Right ventricle myocardium inferior (tissue), 1 donor: ENCODE results near the gene ITPK1. TPM values are rescaled to one million over a fixed set of nuclear protein-coding genes. Genes with fewer than 3 reads are reported as not detected.

ENCODE experiments used
- ATAC-seq: fragments of 200-7000 bp; cut with Tn5 transposase; one replicate; pipeline ENCODE4 v1.9.1; 2020; ENCODE audit warnings: mild to moderate bottlenecking, moderate library complexity
- DNase-seq: peaks from one replicate; pipeline ENCODE4 v3.0.0; 2021; ENCODE audit errors: missing footprints
- intact Hi-C: fragments of 100-400 bp; cut with DNase I; formaldehyde crosslinking; loops from one replicate; pipeline ENCODE4 v1.11.0; 2022
- total RNA-seq: library from RNA; stranded (reverse); fragmentation: NEBNext Ultra II Directional; extraction: Animal tissue kit (Norgen Biotek cat#: 25700); gene quantifications from one replicate; pipeline ENCODE4 v1.2.1, GENCODE V29; 2021
- donor health status: DM: no; HTN: yes; CAD: no; lungs with severe emphysema.

ITPK1 gene
- total RNA-seq, 1 donor from 2014 or later = 123 TPM

- DNase-seq (no peak), ATAC-seq (peak; percentile 61)
- intact Hi-C loops = no loop called here
These were observed 87.7 kb downstream of the ITPK1 start for GRCh38 chr14:93027810-93028723.

DNA sequence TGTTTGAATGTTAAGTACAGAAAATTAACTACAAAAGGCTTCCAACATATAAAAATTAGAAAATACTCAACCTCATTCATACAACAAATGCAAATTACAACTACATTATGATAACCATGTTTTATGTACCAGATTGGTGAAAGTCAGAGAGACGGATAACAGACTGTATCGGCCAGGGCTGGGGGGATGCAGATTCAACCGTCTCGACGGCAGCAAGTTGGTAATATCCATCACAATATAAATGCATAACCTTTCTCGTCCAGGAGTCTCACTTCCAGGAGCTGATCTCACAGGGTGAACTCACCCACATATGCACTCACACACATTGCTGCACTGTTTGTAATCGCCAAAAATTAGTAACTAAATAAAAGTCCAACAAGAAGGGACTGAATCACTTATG, 89.4 kb downstream of the ITPK1 start:
- intact Hi-C loops = no loop called here
- ATAC-seq = no peak
- DNase-seq = no peak

- DNase-seq (peak; percentile 52), ATAC-seq (no peak)
- intact Hi-C loops = no loop called here
These were observed 90.7 kb downstream of the ITPK1 start for GRCh38 chr14:93025055-93025454.

GRCh38 chr14:93024493-93024892, 91.2 kb downstream of the ITPK1 start:
- intact Hi-C loops = no loop called here
- ATAC-seq = no peak
- no peak for DNase-seq

GRCh38 chr14:93023802-93024434, 91.8 kb downstream of the ITPK1 start:
- DNase-seq = no peak
- intact Hi-C loops = no loop called here
- ATAC-seq = no peak

GRCh38 chr14:93023039-93023438, 92.7 kb downstream of the ITPK1 start:
- no peak for DNase-seq
- ATAC-seq = no peak
- intact Hi-C loops = no loop called here

DNA sequence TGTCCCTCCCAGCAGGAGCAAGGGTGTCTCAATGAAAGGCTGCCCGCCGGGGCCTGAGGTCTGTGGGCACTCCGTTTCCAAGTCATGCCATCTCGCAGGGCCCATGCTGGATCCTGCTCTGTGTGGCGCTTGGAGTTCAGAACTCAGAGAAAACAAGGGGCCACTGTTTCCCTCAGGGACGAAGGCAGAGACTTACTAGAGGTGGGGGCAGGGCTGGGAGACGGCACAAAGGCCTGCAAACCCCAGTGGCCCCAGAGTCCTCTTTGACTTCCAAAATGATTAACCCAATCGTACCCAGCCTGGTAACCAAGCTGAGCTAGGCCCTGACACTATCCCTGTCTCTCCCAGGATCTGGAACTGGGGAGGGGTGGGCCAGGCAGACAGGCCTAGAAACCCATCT, 95.8 kb downstream of the ITPK1 start:
- intact Hi-C loops = no loop called here
- peak; percentile 65 for DNase-seq
- no peak for ATAC-seq

DNA sequence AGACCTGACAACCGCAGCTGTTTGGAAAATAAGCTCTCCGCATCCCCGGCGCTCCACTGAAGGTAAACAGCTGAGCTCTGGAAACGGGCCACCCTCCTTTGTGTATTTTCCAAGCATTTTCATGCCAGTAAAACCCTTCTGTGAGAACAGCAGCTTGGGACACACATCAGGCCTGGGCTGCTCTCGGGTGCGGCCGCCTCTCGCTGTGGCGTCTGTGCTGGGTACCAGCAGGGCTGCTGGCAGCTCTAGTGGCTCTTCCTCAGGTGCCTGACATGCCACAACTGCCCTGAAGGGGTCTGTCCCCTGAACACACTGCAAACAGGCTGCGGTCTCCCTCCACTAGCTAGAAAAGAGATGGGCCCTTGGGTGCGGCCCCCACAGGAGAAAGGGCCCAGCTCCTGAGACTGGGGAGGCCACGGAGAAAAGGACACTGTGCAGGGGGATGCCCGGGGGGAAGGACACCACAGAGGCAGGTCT, 96.3 kb downstream of the ITPK1 start:
- ATAC-seq (no peak), DNase-seq (peak; percentile 28)
- intact Hi-C loops = no loop called here

GRCh38 chr14:93018366-93018765, 97.4 kb downstream of the ITPK1 start:
- DNase-seq (no peak), ATAC-seq (no peak)
- intact Hi-C loops = no loop called here

DNA sequence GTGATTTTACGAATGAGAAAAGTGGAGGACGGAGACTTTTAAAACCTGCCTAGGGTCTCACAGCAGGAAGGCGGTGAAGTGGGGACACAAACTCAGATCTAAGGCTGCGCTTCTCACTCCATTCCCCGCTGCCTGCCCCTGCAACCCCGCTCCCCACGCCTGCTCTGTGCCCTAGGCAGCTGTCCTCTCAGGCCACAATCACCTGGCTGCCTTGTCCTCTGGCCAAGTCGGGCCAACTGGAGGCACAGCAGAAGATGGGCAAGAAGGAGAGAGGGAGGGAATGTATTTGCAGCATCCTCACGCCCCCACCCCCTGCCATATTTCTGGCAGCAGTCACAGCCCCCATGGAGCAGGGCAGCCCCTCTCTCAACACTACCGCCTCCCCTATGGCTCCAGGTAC, 97.8 kb downstream of the ITPK1 start:
- ATAC-seq (no peak), DNase-seq (no peak)
- intact Hi-C loops = no loop called here

DNA sequence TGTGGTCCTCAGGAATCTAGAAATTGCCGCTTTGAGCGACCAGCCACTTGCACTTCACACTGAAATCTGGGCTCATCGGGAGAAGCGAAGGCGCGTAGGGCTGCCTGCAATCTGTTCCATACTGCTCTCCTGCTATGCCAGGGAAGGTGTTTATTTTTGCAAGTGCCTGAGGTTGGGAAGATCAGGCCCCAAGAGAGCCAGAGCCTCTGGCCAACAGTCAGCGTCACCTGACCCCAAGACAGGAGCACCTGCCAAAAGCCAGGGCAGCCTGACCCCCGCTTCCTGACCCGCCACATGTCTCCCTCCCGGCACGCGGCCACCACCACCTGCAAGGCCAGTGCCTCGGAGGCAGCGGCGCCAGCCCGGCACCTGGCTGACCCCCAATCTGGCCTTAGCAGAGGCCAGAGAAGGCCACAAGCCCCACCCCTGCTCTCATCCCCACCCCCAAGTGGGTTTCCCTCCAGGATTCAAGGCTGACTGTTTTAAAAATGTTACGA, 98.4 kb downstream of the ITPK1 start:
- ATAC-seq (peak; percentile 42), DNase-seq (no peak)
- intact Hi-C loops = no loop called here

DNA sequence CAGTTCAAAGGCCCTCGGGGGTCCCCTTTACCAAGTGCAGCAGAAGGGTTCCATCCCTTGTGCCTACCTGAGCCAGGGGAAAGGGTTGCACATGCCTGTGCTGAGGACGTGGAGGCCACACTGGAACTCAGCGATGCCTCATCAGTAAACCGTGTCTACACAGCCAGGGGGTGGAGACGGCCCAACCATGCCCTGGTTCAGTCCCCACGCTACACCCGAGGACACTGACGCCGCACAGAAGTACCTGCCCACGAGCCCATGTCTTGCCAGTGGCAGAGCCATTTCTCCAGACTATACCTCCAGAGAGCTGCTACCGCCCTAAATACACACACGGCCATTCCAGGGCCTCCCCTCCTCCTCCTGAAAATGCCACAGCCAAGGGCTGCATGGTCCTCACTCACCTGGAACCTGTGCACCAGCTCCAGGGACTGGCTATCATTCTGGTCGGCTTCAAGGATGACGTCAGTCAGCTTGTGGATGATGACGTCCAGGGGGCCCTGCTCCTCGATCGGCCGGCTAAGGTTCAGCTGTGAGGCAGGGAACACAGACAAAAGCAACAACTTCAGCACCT, 99.4 kb downstream of the ITPK1 start:
- DNase-seq (peak; percentile 30), ATAC-seq (no peak)
- intact Hi-C loops = no loop called here

- ATAC-seq (no peak), DNase-seq (no peak)
- intact Hi-C loops = no loop called here
These were observed 100.2 kb downstream of the ITPK1 start for GRCh38 chr14:93015505-93015904.

GRCh38 chr14:93015064-93015463, 100.7 kb downstream of the ITPK1 start:
- DNase-seq (no peak), ATAC-seq (no peak)
- intact Hi-C loops = no loop called here

- ATAC-seq (no peak), DNase-seq (no peak)
- intact Hi-C loops = no loop called here
These were observed 101.4 kb downstream of the ITPK1 start for GRCh38 chr14:93014058-93015023.

GRCh38 chr14:93012951-93013719, 102.6 kb downstream of the ITPK1 start:
- DNase-seq = peak; percentile 59
- intact Hi-C loops = no loop called here
- ATAC-seq = no peak

- ATAC-seq (no peak), DNase-seq (no peak)
- intact Hi-C loops = no loop called here
These were observed 103.2 kb downstream of the ITPK1 start for GRCh38 chr14:93012506-93012905.
